GM19193 (cell line): ENCODE measurements around the gene MIER3.

ENCODE experiments used
- POLR2A ChIP-seq: IDR thresholded peaks from 4 replicates; pipeline ENCODE4 v1.6.1; 2011; ENCODE audit not compliant: insufficient read depth, insufficient read length; ENCODE audit errors: extremely low read depth

The MIER3 gene, protein sequence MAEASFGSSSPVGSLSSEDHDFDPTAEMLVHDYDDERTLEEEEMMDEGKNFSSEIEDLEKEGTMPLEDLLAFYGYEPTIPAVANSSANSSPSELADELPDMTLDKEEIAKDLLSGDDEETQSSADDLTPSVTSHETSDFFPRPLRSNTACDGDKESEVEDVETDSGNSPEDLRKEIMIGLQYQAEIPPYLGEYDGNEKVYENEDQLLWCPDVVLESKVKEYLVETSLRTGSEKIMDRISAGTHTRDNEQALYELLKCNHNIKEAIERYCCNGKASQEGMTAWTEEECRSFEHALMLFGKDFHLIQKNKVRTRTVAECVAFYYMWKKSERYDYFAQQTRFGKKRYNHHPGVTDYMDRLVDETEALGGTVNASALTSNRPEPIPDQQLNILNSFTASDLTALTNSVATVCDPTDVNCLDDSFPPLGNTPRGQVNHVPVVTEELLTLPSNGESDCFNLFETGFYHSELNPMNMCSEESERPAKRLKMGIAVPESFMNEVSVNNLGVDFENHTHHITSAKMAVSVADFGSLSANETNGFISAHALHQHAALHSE

DNA sequence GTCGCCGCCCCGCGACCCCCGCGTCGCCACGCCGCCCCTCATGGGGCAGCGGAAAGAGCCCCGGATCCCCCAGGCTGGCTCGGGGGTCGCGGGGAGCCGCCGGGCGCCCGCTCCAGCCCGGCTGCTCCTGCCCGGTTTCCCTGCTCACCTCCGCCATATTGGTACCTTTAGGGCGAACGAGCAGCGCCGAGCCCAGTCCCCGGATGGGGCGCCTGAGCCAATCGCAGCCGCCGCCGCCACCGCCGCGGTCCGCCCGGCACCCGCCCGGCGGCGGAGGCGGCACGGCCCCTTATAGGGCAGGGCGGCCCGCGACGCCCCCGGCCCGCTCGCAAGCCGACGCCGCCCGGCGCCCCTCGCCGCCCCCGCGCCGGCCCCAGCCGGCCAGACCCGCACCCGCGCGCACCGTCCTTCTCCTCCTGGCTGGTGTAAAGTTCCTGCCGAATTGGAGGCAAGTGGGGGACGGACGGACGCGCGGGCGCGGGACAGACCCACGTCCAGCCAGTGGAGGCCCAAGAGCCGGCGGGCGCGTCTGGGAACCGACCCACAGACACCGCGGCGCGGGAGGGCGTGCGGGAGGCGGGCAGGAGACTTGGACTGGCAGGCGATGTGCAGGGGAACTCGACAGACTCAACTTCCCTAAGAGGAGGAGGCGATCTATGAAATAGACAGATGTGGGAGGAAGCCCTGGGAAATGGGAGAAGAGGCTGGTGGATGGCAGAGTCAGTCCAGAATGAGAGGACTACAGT is at the start of gene MIER3:
Gene MIER3 (minus strand): TSS at position 178 of the 746 bp plus-strand sequence. CDS start 21 bp downstream, at position 157.
- TF ChIP-seq POLR2A, result peak; percentile 73

DNA sequence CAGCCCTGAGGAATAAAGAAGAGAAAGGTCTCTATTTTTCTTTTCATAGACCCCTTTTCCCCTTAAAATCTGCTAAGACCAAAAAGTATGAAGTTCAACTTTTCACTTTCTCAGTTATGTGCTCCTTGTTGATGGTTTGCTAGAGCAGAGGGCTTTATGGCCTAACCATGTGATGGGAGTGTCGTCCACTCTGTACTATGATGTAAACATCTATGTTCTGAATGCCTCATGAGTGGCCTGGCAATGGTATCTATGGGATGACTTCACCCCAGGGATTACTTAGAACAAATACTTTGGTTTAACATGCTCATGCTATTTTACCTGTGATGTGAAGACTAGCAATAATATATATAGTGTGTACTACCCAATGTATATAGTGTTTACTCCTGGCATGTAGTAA is 43.7 kb upstream of the MIER3 start:
- no peak for TF ChIP-seq POLR2A

DNA sequence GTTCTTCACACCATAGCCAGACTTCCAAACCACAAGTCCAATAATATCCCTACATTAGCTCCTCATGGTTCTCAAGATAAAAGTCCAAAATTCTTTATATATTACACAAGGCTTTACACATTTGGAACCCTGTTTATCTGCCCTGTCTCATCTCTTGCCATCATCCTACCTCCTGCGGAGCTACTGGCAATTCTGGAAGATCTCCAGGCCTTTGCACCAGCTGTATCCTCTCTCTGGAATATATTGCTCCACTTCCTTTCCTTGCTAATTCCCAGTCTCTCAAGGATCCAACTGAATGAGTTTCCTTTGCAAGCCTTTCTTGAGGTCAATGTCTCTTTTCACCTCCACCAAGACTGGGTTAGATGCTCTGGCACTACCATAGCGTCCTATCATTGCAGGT is 41.3 kb upstream of the MIER3 start:
- TF ChIP-seq POLR2A, result no peak

DNA sequence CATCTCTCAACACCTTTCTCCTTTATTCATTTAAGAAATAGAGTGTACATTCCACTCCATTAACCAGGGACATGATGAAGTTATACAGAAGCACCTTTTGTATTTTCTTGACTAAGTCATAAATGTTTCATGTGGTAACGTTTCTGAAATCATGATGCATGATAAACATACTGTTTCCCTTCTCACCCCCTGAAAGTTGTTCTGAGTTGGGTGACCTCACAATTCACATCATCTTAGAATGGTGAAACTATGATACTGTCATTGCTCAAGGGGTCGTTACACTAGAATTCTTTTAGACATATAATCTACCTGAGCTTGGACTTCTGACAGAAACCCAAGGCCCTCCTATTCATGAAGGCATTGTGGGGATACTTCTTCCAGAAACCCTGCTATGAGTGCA is 37.8 kb upstream of the MIER3 start:
- no peak for TF ChIP-seq POLR2A

DNA sequence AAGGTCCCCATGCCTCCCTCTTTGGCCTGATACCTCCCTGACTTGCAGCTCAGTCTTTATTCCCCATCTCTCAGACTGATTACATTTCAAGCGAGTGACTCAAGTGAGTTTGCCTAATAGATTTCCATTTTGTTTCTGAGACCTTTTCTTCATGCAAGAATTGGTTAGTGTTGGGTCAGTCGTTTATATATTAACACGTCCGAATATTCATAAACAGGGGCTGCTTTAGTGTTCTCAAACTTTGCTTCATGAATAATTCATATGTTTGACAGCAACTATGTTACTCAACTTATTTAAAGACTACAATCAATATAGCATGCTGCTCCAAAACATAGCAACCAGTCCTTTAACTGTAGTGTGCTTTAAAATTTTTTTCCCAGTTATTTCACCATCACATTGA is 36.6 kb upstream of the MIER3 start:
- no peak for TF ChIP-seq POLR2A

DNA sequence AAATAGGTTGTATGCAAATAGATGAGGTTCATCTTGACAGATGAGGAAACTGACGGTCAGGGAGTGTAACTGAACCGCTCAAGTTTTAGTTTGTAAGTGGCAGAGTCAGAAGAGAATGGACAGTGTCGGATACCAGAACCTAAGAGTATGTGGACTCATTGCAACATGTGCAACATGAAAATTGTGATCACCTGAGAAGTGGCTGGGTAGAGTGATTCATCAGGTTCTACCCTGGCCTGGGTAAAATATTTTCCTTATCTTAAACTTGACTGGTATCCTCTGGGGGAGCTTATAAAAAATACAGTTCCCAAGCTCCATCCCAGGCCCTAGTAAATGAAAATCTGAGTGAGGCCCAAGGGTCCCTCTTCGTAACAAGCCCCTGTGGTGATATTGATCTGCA is 35.2 kb upstream of the MIER3 start:
- TF ChIP-seq POLR2A, result no peak

DNA sequence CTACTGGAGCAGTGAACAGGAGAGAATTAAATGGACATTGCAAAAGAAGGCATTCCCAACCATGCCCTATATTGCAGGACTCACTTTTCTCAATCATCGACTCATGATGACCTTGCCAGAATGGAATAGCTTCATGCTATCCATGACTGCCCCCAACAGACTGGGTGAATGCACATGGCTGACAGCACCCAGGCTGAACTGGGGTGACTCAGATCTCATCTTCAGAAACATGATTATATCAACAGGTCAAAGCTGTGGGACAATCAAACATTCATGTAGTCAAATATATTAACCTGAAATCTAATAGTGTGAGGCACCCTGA is 34.7 kb upstream of the MIER3 start:
- TF ChIP-seq POLR2A, result no peak

DNA sequence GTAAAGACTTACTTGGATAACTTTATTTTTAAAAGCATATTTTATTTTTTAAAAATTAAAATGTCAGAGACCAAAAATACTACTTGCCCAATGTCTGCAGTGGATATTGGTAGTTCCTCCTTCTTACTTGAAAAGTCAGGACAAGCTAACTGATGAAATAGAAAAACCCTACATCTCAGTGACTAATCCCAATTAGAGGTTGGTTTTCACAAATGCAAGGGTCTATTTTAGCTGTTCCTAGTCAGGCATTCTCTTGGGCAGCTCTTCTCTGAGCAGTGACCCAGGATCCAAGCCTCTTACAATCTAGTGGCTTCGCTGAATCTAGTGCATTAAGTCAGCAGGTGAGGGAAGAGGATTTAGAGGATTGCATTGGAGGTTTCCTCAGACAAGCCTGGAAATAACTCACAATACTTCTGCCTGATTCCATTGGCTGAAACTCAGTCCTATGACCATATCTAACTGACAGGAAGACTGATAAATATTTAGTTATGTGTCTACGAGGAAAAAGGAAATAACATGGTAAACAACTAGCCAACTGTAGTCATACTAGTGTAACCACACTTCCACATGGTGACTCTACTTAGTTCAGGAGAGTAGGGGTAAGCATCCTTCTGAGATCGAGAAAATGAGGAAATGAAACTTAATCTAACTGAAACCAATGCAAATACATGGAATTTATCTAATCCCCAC is 34.2 kb upstream of the MIER3 start:
- no peak for TF ChIP-seq POLR2A

DNA sequence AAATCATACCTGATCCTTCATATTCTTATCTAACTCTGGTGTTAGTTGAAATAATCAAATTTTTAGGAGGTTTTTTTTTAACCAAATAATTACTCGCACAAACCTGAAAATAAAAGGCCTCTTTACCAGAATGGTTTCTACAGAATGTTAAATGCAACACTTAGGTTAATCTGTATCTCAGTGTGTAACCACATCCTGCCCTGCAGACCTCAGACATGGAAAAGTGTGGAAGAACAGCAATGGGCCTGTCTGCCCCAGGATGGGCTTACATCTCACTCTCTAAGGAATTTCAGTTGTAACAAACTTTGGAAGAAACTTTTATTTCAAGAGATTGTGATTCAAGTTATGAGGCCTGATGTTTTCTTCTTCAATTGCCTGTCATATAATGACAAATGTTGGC is 32.5 kb upstream of the MIER3 start:
- TF ChIP-seq POLR2A, result no peak

DNA sequence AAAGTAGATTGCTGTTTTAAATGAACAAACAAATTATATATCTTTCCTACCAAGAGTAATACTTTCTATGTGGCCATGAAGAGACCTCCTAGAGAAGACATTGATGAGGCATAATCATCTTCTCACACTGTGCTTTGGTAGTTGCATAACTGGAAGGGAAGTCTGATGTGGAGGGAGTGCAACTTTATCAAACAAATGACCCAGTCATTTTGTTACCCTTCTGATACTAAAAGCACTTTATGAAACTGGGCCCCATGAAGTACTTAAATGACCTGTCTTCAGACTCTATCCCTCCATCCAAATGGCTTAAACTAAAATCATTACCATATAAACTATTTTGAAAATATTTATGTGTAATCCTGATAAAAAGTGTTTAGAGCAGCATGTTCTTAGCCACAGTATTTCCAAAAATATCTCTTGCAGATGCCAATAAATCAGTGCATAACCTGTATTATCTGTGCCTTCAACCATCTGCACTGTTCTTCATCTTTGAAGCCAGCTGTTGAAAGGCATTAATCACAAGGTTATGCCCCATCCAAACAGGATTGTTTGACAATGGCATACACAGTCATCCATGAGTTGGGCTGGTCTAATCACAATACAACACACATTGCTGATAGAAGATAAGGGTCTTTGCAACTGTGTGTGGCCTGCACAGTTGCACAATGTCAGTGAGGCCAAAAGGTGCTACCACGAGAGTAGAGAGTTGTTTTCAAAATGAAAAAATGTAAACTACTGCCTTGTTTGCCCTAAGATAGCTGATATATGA is 31.9 kb upstream of the MIER3 start:
- no peak for TF ChIP-seq POLR2A

DNA sequence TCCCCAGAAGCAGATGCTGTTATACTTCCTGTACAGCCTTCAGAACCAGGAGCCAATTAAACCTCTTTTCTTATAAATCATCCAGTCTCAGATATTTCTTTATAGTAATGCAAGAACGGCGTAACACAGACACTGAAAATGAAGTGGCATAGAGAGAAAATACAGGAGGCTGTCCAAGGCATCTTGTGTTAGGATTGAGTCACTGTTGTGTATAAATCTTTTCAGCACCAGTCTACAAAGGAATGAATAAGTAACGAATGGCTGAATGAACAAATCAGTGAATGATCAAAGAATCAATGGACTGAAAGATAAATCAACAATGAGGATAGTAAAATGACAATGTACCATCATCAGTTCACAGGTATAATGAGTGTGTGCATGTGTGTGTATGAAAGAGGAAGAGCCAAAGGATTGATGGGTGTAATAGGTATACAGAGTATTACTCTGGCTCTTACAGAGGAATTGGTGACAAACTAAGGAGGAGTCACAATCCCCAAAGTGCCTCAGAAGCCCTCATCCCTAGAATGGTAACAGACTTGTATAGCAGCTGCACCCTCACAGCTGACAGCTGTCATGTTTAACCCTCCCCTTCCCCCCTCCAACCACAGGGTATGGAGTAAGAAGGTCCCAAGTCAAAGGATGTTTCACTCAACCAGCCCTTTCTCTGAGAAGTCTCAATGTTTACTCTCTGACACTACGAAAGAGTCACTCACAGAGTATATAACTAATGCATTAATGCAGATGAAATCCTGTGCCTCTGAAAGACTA is 29.8 kb upstream of the MIER3 start:
- no peak for TF ChIP-seq POLR2A

DNA sequence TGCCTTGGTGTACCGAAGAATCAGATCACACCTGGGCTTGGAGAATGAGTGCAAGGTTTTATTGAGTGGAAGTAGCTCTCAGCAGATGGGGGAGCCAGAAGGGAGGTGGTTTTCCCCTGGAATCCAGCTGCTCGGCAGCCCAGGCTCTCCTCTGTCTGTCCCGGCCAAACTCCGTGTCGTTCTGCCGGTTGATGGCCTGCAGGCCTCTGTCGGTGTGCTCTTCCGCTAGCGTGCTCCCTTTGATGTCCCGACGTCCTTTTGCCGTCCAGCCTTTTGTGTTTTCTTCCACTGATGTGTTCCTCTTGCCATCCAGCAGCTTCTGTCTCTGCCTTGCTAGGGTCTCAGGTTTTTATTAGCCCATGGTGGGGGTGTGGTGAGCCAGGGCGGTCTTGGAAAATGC is 28.0 kb upstream of the MIER3 start:
- TF ChIP-seq POLR2A, result no peak

DNA sequence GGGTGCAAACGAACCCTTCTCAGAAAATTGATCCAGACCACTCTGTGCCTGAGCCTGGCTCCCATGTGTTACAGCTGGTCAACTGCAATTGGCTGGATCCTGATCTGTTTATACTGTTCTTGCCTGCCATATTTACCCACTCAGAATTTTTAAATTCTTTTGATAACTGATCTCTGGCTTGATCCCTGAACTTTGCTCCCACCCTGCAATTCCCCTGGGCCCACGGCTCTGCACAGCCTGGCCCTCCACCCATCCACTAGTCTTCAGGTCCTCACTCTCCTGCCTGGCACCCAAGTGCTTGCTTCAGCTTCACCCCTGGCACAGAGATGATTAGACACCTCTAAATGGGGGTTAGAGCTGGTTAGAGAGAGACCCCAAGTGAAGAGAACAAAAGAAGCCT is 25.9 kb upstream of the MIER3 start:
- TF ChIP-seq POLR2A, result no peak

DNA sequence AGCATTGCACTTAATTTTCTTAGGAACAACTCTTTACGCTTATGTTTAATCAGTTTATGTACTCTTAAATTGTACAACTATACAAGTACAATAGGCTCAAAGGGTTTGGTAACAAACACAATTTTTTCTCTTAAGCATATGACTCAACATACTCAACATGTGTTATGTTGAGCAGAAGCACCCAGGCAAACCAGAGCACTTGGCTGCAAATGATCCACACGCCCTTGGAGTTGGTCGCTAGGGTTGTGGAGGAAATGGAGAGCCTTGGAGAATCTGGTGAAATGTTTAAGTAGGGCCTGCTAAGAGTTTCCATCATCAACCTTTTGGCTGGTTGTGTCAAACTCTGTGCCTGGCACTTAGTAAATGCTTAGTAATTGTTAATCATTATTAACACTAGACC is 25.1 kb upstream of the MIER3 start:
- no peak for TF ChIP-seq POLR2A
